Measurements from ENCODE around the gene NAALADL2.
"Not testable (repeated sequence)": the region's sequence is repeated elsewhere in the genome, so short reads cannot be mapped to it uniquely, and the experiment has no call there.

NAALADL2 gene

DNA sequence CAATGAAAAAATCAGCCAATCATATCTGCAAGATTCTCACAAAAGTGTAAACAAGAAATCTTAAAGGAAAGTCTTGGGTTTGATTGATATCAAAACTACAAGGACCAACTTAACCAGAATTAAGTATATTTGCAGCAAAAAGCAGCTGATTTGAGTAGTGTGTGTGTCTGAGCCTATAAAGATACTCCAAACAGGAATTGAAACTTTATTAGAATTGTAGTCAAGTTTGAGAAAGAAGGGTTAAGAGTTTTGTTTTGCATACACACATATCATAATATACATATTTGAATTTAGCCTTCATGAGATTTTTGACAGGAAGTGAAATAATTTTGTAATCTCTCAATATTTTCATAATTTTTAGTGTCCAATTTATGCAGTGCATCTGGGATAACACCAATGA lies 300.1 kb downstream of the NAALADL2 start:
- no peak for TF ChIP-seq EZH2 (IDR thresholded peaks at IDR 0.05; ENCODE audit: borderline replicate concordance, low read depth, low read length, severe bottlenecking)
- TF ChIP-seq, protein P1, sequence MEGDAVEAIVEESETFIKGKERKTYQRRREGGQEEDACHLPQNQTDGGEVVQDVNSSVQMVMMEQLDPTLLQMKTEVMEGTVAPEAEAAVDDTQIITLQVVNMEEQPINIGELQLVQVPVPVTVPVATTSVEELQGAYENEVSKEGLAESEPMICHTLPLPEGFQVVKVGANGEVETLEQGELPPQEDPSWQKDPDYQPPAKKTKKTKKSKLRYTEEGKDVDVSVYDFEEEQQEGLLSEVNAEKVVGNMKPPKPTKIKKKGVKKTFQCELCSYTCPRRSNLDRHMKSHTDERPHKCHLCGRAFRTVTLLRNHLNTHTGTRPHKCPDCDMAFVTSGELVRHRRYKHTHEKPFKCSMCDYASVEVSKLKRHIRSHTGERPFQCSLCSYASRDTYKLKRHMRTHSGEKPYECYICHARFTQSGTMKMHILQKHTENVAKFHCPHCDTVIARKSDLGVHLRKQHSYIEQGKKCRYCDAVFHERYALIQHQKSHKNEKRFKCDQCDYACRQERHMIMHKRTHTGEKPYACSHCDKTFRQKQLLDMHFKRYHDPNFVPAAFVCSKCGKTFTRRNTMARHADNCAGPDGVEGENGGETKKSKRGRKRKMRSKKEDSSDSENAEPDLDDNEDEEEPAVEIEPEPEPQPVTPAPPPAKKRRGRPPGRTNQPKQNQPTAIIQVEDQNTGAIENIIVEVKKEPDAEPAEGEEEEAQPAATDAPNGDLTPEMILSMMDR (IDR thresholded peaks at IDR 0.05; ENCODE audit: borderline replicate concordance, extremely low read depth, low read length, poor library complexity, severe bottlenecking) = no peak
- Histone ChIP-seq H3K4me2 (ENCODE audit: insufficient read depth, low read length) (no peak overlapping the region), H4K20me1 (ENCODE audit: insufficient read depth, low read length) (no peaks in the 10 kb centered on the region), H3K36me3 (ENCODE audit: insufficient read depth, low read length) (no peaks in the 10 kb centered on the region), H2AFZ (ENCODE audit: low read depth, low read length) (no peak overlapping the region), H3K9ac (ENCODE audit: low read depth, low read length) (no peak overlapping the region), H3K4me3 (ENCODE audit: low read depth in 1 of 2, low read length in 2 of 2) (no peak overlapping the region), H3K27ac (ENCODE audit: low read length) (no peak overlapping the region), H3K79me2 (ENCODE audit: insufficient read depth, low read length) (no peaks in the 10 kb centered on the region), H3K27me3 (ENCODE audit: insufficient read depth, low read length, poor library complexity) (no peaks in the 10 kb centered on the region), H3K4me1 (ENCODE audit: insufficient read depth, low read length) (no peaks in the 10 kb centered on the region), H3K9me3 (ENCODE audit: insufficient read depth, low read length, severe bottlenecking) (no peaks in the 10 kb centered on the region)
- DNase-seq (no peak), ATAC-seq (ENCODE audit: insufficient read depth, low read depth) (no peak)

DNA sequence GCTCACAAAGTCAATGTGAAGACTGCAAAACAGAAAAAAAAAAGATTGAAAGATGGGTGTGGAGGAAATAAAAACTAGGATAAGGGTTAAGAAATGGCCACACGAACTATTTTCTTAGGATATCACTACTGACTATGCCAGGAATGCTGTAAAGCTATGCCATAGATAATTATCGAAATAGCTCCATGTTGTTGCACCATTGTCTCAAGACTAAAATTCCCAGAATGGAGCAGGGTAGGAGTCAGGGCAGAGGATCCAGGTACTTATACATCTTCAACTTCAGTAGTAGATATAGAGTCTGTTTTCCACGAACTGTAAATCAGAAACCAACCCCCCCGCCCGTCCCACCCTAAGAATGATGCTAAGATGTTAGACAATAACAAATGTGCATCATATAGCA lies 302.2 kb downstream of the NAALADL2 start:
- Histone ChIP-seq H3K9me3 (ENCODE audit: insufficient read depth, low read length, severe bottlenecking) (no peaks in the 10 kb centered on the region), H3K27ac (ENCODE audit: low read length) (no peak overlapping the region), H3K79me2 (ENCODE audit: insufficient read depth, low read length) (no peaks in the 10 kb centered on the region), H3K4me2 (ENCODE audit: insufficient read depth, low read length) (no peak overlapping the region), H3K4me1 (ENCODE audit: insufficient read depth, low read length) (no peaks in the 10 kb centered on the region), H4K20me1 (ENCODE audit: insufficient read depth, low read length) (no peaks in the 10 kb centered on the region), H2AFZ (ENCODE audit: low read depth, low read length) (no peak overlapping the region), H3K27me3 (ENCODE audit: insufficient read depth, low read length, poor library complexity) (no peaks in the 10 kb centered on the region), H3K36me3 (ENCODE audit: insufficient read depth, low read length) (no peaks in the 10 kb centered on the region), H3K9ac (ENCODE audit: low read depth, low read length) (no peak overlapping the region), H3K4me3 (ENCODE audit: low read depth in 1 of 2, low read length in 2 of 2) (no peak overlapping the region)
- ATAC-seq (ENCODE audit: insufficient read depth, low read depth) (no peak), DNase-seq (no peak)
- TF ChIP-seq EZH2 (IDR thresholded peaks at IDR 0.05; ENCODE audit: borderline replicate concordance, low read depth, low read length, severe bottlenecking) = no peak
- TF ChIP-seq, protein P1 (IDR thresholded peaks at IDR 0.05; ENCODE audit: borderline replicate concordance, extremely low read depth, low read length, poor library complexity, severe bottlenecking) = no peak

DNA sequence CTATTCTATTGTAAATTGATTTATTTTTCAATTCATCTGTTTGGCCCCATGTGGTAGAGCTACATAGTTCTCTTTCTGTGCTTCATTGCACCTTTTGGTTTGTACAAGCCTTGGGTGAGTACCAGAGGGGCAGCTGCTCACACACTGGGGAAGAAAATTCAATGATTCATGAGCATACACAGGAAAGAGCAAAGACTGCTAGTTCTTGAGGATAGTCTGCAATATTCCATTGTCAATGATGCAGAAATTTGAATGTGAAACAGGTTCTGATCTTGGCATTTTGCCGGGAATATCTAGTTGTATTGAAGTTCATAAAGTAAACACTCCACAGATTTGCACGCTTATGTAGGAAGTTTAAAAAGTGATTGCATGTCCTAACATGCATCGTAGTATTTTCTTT lies 304.6 kb downstream of the NAALADL2 start:
- Histone ChIP-seq H3K4me2 (ENCODE audit: insufficient read depth, low read length) (no peak overlapping the region), H3K4me3 (ENCODE audit: low read depth in 1 of 2, low read length in 2 of 2) (no peak overlapping the region), H3K9ac (ENCODE audit: low read depth, low read length) (no peak overlapping the region), H3K4me1 (ENCODE audit: insufficient read depth, low read length) (no peaks in the 10 kb centered on the region), H3K36me3 (ENCODE audit: insufficient read depth, low read length) (no peaks in the 10 kb centered on the region), H3K9me3 (ENCODE audit: insufficient read depth, low read length, severe bottlenecking) (no peaks in the 10 kb centered on the region), H4K20me1 (ENCODE audit: insufficient read depth, low read length) (no peaks in the 10 kb centered on the region), H2AFZ (ENCODE audit: low read depth, low read length) (no peak overlapping the region), H3K79me2 (ENCODE audit: insufficient read depth, low read length) (no peaks in the 10 kb centered on the region), H3K27ac (ENCODE audit: low read length) (no peak overlapping the region), H3K27me3 (ENCODE audit: insufficient read depth, low read length, poor library complexity) (no peaks in the 10 kb centered on the region)
- TF ChIP-seq, protein P1 (IDR thresholded peaks at IDR 0.05; ENCODE audit: borderline replicate concordance, extremely low read depth, low read length, poor library complexity, severe bottlenecking) = no peak
- TF ChIP-seq EZH2 (IDR thresholded peaks at IDR 0.05; ENCODE audit: borderline replicate concordance, low read depth, low read length, severe bottlenecking) = no peak
- DNase-seq (no peak), ATAC-seq (ENCODE audit: insufficient read depth, low read depth) (no peak)

DNA sequence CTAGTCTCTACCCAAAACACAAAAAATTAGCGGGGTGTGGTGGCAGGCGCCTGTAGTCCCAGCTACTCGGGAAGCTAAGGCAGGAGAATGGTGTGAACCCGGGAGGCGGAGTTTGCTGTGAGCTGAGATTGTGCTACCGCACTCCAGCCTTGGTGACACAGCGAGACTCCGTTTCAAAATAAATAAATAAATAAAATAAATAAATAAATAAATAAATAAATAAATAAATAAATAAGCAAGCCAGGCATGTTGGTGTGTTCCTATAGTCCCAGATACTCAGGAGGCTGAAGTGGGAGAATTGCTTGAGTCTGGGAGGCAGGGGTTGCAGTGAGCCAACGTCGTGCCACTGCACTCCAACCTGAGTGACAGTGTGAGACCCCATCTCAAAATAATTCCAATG lies 314.0 kb downstream of the NAALADL2 start:
- not testable (repeated sequence) for DNase-seq; H3K4me2 ChIP-seq (ENCODE audit: insufficient read depth, low read length); ATAC-seq (ENCODE audit: insufficient read depth, low read depth); H3K4me1 ChIP-seq (ENCODE audit: insufficient read depth, low read length); H3K9ac ChIP-seq (ENCODE audit: low read depth, low read length); H3K79me2 ChIP-seq (ENCODE audit: insufficient read depth, low read length); H3K27me3 ChIP-seq (ENCODE audit: insufficient read depth, low read length, poor library complexity); H3K36me3 ChIP-seq (ENCODE audit: insufficient read depth, low read length); H3K9me3 ChIP-seq (ENCODE audit: insufficient read depth, low read length, severe bottlenecking); H2AFZ ChIP-seq (ENCODE audit: low read depth, low read length); H3K4me3 ChIP-seq (ENCODE audit: low read depth in 1 of 2, low read length in 2 of 2); H3K27ac ChIP-seq (ENCODE audit: low read length); H4K20me1 ChIP-seq (ENCODE audit: insufficient read depth, low read length)

All from DND-41 (cell line).